OCI-LY3 (cell line): ENCODE data around the gene CSRP1.

Source experiments
- H2AFZ ChIP-seq: fragments of 200-600, 300-600 bp; shearing (Covaris generic); 2 replicates; pipeline ENCODE4 v1.6.0; 2014; ENCODE audit warnings: antibody characterized with exemption, low read depth, low read length
- H3K27ac ChIP-seq: fragments of 200-600, 300-600 bp; sonication (generic); 2 replicates; pipeline ENCODE4 v1.5.1; 2014; ENCODE audit warnings: mild to moderate bottlenecking, low read length, moderate library complexity, mixed read lengths
- H3K27me3 ChIP-seq: fragments of 200-600, 300-600 bp; sonication (generic); 2 replicates; pipeline ENCODE4 v1.6.1; 2014; ENCODE audit warnings: low read depth, low read length, mixed read lengths
- H3K36me3 ChIP-seq: fragments of 200-600, 300-600 bp; sonication (generic); replicated peaks from 2 replicates; pipeline ENCODE3; 2014; ENCODE audit warnings: low read depth, low read length, mixed read lengths
- H3K4me1 ChIP-seq: fragments of 300-600, 200-600 bp; sonication (generic); 2 replicates; pipeline ENCODE4 v1.6.1; 2014; ENCODE audit warnings: low read length, mixed read lengths
- H3K4me2 ChIP-seq: fragments of 200-600, 300-600 bp; sonication (generic); 2 replicates; pipeline ENCODE4 v1.6.1; 2014; ENCODE audit warnings: low read length, mixed read lengths
- H3K4me3 ChIP-seq: fragments of 300-600, 200-600 bp; sonication (generic); 2 replicates; pipeline ENCODE4 v1.5.1; 2014; ENCODE audit warnings: antibody characterized with exemption, mild to moderate bottlenecking, low read length, moderate library complexity
- H3K79me2 ChIP-seq: fragments of 300-600, 200-600 bp; shearing (Covaris generic); 2 replicates; pipeline ENCODE4 v1.6.1; 2014; ENCODE audit warnings: mild to moderate bottlenecking, low read length, mixed read lengths
- H3K9ac ChIP-seq: fragments of 300-600, 200-600 bp; shearing (Covaris generic); 2 replicates; pipeline ENCODE4 v1.6.0; 2014; ENCODE audit warnings: mild to moderate bottlenecking, low read length, moderate library complexity
- H3K9me3 ChIP-seq: fragments of 200-600, 300-600 bp; shearing (Covaris generic); 2 replicates; pipeline ENCODE4 v1.6.1; 2014; ENCODE audit warnings: low read length, mixed read lengths; ENCODE audit not compliant: insufficient read depth
- H4K20me1 ChIP-seq: fragments of 200-600, 300-600 bp; sonication (generic); 2 replicates; pipeline ENCODE4 v1.6.1; 2016; ENCODE audit warnings: low read length, mixed read lengths; ENCODE audit not compliant: insufficient read depth
- CTCF ChIP-seq: fragments of 200-600, 300-600 bp; sonication (generic); IDR thresholded peaks from 2 replicates; pipeline ENCODE4 v1.5.1; 2014; ENCODE audit warnings: antibody characterized with exemption, low read length, low read depth
- EZH2phosphoT487 ChIP-seq: fragments of 200-600 bp; shearing (Covaris generic); IDR thresholded peaks from 2 replicates; pipeline ENCODE4 v1.6.1; 2018; ENCODE audit warnings: antibody characterized with exemption, mixed run types, low read depth

The CSRP1 gene

DNA sequence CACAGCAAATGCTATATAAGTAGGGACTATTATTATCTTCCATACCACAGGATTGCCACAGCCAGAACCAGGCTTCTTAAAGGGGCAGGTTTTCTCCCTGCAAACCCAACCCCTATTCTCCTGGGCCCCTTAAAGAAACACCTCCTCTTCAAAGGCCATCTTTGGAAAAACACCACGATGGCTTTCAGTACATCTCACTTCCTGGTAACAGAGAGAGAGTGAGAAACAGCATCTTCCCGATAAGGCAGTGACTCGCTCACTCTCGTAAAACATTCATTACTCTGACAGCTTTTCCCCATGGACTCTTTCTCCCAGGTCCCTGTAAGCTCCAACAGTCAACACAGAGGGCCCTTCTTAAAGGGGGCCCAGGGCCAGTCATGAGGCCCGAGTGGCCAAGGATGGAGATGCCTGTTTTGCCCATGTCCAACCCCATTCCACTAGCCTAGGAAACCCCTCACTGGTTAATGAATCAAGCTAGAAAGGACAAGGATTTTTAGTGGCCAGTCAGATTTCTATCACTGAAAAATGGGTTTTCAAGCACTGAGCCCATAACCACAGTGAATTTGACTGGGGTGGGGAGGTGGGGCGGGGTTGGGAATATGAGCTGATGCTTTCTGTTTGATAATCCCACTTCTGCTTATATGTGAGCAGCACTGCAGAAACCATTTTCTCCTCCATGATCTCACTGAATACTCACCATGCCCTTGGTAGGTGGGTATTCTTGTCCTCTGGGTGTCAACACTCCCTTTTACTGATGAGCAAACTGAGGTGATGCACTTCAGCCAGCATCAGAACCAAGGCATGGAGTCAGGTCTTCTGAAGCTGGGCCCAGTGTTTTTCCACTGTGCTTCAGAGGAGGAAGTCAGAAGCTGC, 28.4 kb upstream of the CSRP1 start:
- TF ChIP-seq EZH2phosphoT487, result no peak
- Histone ChIP-seq H3K4me2 (peak overlapping the region; percentile 88), H3K4me1 (peaks cover 20% of the 10 kb centered on the region), H3K4me3 (peak overlapping the region; percentile 60), H3K36me3 (peaks cover 3% of the 10 kb centered on the region), H3K9ac (peak overlapping the region; percentile 57; the same call in 1 of the 2 replicates), H3K27ac (peak overlapping the region; percentile 37), H4K20me1 (no peaks in the 10 kb centered on the region), H3K79me2 (no peaks in the 10 kb centered on the region), H3K9me3 (no peaks in the 10 kb centered on the region), H3K27me3 (peaks cover 24% of the 10 kb centered on the region), H2AFZ (peak overlapping the region; percentile 87)

- TF ChIP-seq EZH2phosphoT487, result no peak
- H3K9me3 ChIP-seq, result no peaks in the 10 kb centered on the region
- H3K36me3 ChIP-seq, result peaks cover 3% of the 10 kb centered on the region
- H3K4me3 ChIP-seq, result no peak overlapping the region
- H2AFZ ChIP-seq, result no peak overlapping the region
- H3K4me2 ChIP-seq, result no peak overlapping the region
- H3K4me1 ChIP-seq, result peaks cover 19% of the 10 kb centered on the region
- H3K27me3 ChIP-seq, result peaks cover 18% of the 10 kb centered on the region
- H4K20me1 ChIP-seq, result no peaks in the 10 kb centered on the region
- no peak overlapping the region for H3K27ac ChIP-seq
- no peaks in the 10 kb centered on the region for H3K79me2 ChIP-seq
- H3K9ac ChIP-seq, result no peak overlapping the region
These were observed 26.9 kb upstream of the CSRP1 start for GRCh38 chr1:201533836-201534235.

- Histone ChIP-seq H3K9ac (no peak overlapping the region), H3K27me3 (no peaks in the 10 kb centered on the region), H3K27ac (no peak overlapping the region), H3K36me3 (peaks cover 3% of the 10 kb centered on the region), H2AFZ (no peak overlapping the region), H3K9me3 (no peaks in the 10 kb centered on the region), H3K4me3 (no peak overlapping the region), H3K4me1 (peaks cover 19% of the 10 kb centered on the region), H3K79me2 (no peaks in the 10 kb centered on the region), H3K4me2 (no peak overlapping the region), H4K20me1 (no peaks in the 10 kb centered on the region)
- TF ChIP-seq CTCF, result no peak
- TF ChIP-seq EZH2phosphoT487, result no peak
These were observed 24.9 kb upstream of the CSRP1 start for GRCh38 chr1:201531551-201532425.

- no peak overlapping the region for H3K9ac ChIP-seq
- no peaks in the 10 kb centered on the region for H3K9me3 ChIP-seq
- H3K27ac ChIP-seq, result no peak overlapping the region
- no peak overlapping the region for H3K4me2 ChIP-seq
- H3K4me1 ChIP-seq, result peaks cover 16% of the 10 kb centered on the region
- H3K36me3 ChIP-seq, result peaks cover 3% of the 10 kb centered on the region
- no peaks in the 10 kb centered on the region for H3K79me2 ChIP-seq
- no peaks in the 10 kb centered on the region for H3K27me3 ChIP-seq
- no peak overlapping the region for H3K4me3 ChIP-seq
- H4K20me1 ChIP-seq, result no peaks in the 10 kb centered on the region
- TF ChIP-seq CTCF (peak; percentile 88), EZH2phosphoT487 (no peak)
- no peak overlapping the region for H2AFZ ChIP-seq
These were observed 24.0 kb upstream of the CSRP1 start for GRCh38 chr1:201530741-201531531.
